ENCODE measurements around the gene DYRK1A. TPM values are rescaled to one million over a fixed set of nuclear protein-coding genes. Genes with fewer than 3 reads are reported as not detected.

DYRK1A gene
- total RNA-seq, 1 donor from 2014 or later, result 23.6 TPM

DNA sequence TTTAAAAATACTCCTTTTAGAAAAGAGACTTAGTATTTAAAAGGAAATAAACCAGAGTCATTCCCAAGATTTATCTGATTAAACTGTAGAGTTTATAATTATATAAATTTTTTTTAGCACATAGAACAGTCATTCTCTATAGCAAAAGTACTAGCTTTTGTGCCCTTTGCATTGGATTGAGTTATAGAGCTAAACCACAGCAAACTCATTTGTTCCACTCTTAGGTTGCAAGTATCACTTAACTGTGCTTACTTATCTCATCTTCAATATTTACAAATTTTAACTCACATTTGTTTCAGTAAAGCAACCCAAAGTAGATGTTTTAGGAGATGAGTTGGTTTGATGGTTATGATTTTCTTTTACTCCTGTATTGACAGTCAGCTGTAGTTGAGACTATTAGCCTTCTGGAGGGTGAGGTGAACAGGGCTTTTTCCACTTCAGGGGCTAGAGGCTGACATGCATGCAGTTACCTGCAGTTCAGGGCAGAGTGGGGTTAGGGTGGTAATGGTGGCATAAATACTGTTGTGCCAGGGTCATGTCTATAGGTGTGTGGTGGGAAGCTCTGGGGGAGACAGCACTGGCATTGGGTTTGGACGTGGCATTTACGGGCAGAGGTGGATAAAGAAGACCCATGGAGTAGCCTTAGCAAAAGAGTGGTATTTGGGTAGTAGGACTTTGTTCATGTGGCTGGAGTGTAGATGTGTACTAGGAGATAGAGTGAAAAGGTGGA, 42.1 kb downstream of the DYRK1A start:
- H3K4me3 ChIP-seq (ENCODE audit: low read depth, low read length), result no peak overlapping the region
- no peak for DNase-seq (ENCODE audit: low read depth)
- TF ChIP-seq, protein P1, sequence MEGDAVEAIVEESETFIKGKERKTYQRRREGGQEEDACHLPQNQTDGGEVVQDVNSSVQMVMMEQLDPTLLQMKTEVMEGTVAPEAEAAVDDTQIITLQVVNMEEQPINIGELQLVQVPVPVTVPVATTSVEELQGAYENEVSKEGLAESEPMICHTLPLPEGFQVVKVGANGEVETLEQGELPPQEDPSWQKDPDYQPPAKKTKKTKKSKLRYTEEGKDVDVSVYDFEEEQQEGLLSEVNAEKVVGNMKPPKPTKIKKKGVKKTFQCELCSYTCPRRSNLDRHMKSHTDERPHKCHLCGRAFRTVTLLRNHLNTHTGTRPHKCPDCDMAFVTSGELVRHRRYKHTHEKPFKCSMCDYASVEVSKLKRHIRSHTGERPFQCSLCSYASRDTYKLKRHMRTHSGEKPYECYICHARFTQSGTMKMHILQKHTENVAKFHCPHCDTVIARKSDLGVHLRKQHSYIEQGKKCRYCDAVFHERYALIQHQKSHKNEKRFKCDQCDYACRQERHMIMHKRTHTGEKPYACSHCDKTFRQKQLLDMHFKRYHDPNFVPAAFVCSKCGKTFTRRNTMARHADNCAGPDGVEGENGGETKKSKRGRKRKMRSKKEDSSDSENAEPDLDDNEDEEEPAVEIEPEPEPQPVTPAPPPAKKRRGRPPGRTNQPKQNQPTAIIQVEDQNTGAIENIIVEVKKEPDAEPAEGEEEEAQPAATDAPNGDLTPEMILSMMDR (conservative IDR thresholded peaks at IDR 0.05; ENCODE audit: low read depth, low read length), result no peak

DNA sequence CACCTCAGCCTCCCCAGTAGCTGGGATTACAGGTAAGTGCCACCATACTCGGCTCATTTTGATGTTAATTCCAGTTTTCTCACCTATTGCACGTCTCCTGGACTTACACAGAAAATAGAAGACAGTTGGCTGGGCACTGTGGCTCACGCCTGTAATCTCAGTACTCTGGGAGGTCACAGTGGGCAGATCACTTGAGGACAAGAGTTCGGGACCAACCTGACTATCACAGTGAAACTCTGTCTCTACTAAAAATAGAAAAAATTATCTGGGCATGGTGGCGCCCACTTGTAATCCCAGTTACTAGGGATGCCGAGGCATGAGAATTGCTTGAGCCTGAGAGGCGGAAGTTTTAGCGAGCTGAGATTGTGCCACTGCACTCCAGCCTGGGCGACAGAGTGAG, 44.1 kb downstream of the DYRK1A start:
- TF ChIP-seq, protein P1 (conservative IDR thresholded peaks at IDR 0.05; ENCODE audit: low read depth, low read length), result no peak
- no peak overlapping the region for H3K4me3 ChIP-seq (ENCODE audit: low read depth, low read length)
- no peak for DNase-seq (ENCODE audit: low read depth)

DNA sequence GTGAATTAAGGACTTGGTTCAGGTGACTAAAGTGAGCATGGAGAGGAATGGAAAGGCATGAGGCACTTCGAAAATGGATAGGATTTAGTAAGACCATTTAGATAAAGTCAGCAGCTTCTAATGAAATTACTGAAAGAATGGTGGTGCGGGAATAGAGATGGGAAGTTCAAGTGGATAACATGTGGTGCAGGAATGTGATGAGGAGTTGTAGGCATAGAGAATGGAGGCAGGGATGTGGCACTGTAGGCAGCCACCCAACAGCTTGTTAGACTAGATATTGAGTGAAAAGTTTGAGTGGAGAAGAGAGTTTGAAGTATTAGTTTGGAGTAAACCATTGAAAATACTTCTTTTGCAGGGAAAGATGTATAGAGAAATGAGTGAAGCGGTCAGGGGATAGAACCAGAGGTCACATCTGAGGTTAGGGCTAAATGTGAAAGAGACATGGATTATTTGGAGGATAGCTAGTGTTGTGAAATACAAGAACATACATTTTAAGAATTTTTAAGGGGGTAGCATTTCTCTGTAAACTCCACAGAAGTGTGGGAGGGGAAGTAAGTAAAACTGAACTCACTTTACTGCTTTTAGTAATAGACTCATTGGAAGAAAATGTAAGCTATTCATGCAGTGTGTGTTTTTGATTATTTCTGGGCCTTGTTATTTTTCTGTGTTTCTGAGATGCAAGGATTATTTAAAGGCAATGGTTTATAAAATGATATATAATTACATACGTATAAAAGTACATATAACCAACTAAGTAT, 46.2 kb downstream of the DYRK1A start:
- no peak overlapping the region for H3K4me3 ChIP-seq (ENCODE audit: low read depth, low read length)
- no peak for DNase-seq (ENCODE audit: low read depth)
- TF ChIP-seq, protein P1 (conservative IDR thresholded peaks at IDR 0.05; ENCODE audit: low read depth, low read length), result no peak

DNA sequence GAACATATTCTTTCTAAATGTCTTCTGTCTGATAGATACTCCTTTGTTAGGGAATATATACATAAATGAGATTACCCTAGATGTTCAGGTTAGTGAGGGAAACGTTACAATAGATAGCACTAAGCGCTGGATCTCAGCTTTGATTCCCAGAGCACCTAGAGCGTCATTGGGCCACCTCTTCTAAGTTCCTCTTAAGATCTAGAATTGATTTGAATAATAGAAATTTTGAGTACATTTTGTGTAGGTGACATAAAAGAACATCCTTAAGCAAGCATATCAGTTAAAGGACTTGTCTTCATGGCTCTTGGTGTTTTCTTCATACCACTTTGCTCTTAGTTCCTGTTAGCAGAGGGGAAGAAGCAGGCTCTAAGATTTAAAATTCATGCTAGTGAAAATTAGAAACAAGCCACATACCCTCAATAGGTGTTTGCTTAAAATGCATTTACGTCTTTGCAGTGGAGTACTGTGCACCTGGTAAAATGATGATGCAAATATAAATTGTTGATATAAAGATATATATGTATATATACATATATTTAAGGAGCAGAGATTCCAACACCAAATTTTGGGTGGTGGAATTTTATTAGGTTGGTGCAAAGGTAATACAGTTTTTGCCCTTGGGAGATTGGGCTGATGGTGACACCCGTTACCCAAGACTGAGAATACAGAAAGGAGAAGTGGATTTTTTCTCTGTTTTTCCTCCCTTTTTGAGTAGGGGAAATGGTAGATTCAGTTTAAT, 47.1 kb downstream of the DYRK1A start:
- TF ChIP-seq, protein P1 (conservative IDR thresholded peaks at IDR 0.05; ENCODE audit: low read depth, low read length), result no peak
- no peak for DNase-seq (ENCODE audit: low read depth)
- H3K4me3 ChIP-seq (ENCODE audit: low read depth, low read length), result no peak overlapping the region

DNA sequence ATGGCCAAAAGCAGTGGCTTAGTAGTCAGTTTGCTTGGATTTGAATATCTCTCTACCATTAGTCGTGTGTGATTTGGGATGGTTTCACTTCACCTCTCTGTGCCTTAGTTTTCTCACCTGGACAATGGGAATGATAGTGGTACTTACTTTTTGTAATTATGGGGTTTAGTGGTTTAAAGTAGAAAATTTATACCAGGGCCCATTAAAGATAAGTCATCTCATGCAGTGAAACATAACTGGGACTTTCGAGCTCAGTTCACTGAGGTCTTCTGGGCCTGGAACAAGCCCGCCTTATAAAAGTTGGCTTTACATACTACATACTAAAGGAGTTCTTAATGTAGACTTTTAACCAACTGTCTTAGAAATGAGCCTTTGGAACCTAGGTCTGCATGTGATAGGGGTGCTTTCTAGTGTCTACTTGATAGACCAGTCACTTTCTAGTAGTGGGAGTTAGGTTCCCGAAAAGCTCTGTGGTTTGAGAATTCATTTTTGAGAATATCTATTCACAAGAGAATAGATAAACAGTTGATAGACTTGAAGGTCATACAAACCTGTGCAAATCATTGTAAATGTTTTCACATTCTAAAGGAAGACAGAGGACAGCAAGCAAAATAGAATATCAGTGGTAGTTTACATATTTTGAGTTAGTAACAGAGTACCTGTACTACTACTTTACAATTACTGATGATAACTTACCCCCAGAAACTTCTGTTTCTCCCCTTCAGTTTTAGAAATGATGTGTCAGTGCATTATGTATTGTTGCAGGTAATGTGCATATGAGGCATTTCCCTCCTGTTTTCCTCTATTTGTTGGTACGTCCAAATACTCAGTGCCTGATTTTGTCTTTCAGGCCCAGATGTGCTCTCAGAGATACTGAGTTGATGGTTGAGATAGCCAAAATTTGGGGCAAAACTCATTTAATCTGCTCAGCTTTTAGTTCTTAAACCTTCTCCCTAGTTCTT, 48.0 kb downstream of the DYRK1A start:
- H3K4me3 ChIP-seq (ENCODE audit: low read depth, low read length), result no peak overlapping the region
- TF ChIP-seq, protein P1 (conservative IDR thresholded peaks at IDR 0.05; ENCODE audit: low read depth, low read length), result no peak
- no peak for DNase-seq (ENCODE audit: low read depth)

DNA sequence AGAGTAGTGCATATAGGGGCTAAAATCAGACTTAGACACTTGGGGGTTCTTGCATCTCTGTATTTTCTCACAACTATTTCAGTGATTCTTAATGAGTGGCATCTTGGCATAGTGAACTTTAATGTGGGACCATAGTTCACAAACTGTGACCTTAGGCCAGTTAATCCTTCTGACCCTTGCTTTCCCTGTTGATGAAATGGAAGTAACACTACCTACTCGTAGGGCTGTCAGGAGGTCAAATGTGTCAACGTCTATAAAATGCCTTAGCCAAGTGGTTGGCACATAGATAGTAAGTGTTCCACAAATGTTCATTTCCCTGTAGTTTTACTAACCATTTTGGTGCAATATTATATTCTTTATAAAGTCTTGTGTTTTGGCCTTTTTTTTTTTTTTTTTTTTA, 49.4 kb downstream of the DYRK1A start:
- TF ChIP-seq, protein P1 (conservative IDR thresholded peaks at IDR 0.05; ENCODE audit: low read depth, low read length), result no peak
- H3K4me3 ChIP-seq (ENCODE audit: low read depth, low read length), result no peak overlapping the region
- DNase-seq (ENCODE audit: low read depth), result no peak

Data from epithelial cell of proximal tubule (primary cell).